HG02981 (cell line): ENCODE data around the gene CELF4.
A peak's percentile ranks its signal among the peaks of the same experiment; 100 is the strongest.

Source experiments
- ATAC-seq: cut with Tn5 transposase; IDR thresholded peaks from one replicate; pipeline ENCODE4 v1.9.1; 2021; ENCODE audit warnings: mild to moderate bottlenecking, moderate library complexity; ENCODE audit not compliant: unreplicated experiment

The CELF4 gene

GRCh38 chr18:37548679-37549289 lies 16.8 kb downstream of the CELF4 start:
- ATAC-seq, result no peak

- ATAC-seq, result no peak
These were observed 18.3 kb downstream of the CELF4 start for GRCh38 chr18:37547196-37547827.

GRCh38 chr18:37546651-37547050 lies 18.9 kb downstream of the CELF4 start:
- no peak for ATAC-seq

GRCh38 chr18:37546272-37546537 lies 19.4 kb downstream of the CELF4 start:
- no peak for ATAC-seq

- no peak for ATAC-seq
These were observed 19.9 kb downstream of the CELF4 start for GRCh38 chr18:37545461-37546271.

GRCh38 chr18:37544713-37545112 lies 20.9 kb downstream of the CELF4 start:
- ATAC-seq, result no peak

- no peak for ATAC-seq
These were observed 21.4 kb downstream of the CELF4 start for GRCh38 chr18:37544217-37544616.

DNA sequence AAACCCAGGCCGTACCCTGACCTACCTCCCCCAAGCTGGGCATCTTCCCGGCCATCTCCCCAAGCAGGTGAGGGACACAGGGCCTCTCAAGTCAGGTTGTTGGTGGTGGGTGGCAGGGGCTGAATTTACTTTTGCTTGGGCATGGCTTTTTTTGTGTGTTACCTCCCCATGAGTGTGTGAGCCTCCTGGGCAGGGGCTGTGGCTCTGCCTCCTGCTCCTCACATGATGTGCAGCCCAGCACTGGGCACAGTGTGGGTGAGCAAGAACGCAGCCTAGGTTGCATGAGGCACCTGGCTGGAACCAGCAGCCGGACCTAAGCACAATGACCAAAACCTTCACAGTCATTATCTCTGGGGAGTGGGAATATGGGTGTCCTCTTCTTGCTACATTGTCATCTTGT lies 22.3 kb downstream of the CELF4 start:
- no peak for ATAC-seq

- no peak for ATAC-seq
These were observed 24.1 kb downstream of the CELF4 start for GRCh38 chr18:37541517-37541916.

DNA sequence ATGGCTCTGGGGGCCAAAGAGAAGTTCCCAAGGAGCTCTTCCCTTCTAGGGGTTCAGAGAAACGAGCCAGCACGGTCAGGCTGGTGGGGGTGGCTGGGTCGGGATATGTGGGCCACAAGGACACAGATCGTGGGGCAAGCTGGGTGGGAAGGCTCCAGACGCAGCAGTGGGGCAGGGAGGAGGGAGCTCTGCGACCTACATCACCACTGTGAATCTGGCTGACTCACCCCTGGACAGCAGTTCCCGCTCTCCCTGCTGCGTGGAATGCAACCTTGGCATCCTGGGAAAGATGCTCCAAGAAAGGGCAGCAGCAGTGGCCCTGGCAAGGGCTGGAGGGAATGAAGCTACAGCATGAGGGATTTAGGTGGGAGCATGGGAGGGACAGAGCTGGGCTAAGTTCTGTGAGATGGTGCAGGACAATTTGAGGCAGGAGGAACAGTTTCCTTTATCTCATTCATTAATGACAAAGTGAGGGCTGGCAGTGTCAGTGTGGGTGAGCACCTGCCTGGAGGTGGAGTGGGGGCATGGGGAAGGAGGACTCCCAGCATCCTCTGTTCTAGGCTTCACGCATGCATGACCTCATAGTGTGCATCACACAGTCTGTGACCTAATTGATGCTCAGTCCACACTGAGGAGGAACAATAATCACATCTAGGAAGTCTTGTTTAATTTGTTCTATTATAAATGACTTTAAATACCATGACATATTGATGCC lies 25.0 kb downstream of the CELF4 start:
- ATAC-seq, result no peak

DNA sequence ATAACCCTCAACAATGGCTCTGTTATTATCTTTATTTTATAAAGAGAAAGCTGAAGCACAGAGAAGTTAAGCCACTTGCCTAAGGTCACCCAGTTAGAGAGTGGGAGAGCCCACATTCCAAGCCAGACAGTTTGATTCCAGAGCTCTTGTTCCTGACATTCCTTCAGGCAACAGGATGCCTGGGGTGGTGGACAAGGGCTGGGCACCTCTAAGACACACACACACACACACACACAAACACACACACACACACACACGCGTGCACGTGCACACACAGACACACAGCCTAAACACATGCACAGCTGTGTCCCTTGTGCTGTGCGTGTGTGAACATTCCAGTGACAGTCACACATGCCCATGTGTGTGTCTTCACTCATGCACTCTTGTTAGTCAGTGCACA lies 26.4 kb downstream of the CELF4 start:
- ATAC-seq, result no peak

DNA sequence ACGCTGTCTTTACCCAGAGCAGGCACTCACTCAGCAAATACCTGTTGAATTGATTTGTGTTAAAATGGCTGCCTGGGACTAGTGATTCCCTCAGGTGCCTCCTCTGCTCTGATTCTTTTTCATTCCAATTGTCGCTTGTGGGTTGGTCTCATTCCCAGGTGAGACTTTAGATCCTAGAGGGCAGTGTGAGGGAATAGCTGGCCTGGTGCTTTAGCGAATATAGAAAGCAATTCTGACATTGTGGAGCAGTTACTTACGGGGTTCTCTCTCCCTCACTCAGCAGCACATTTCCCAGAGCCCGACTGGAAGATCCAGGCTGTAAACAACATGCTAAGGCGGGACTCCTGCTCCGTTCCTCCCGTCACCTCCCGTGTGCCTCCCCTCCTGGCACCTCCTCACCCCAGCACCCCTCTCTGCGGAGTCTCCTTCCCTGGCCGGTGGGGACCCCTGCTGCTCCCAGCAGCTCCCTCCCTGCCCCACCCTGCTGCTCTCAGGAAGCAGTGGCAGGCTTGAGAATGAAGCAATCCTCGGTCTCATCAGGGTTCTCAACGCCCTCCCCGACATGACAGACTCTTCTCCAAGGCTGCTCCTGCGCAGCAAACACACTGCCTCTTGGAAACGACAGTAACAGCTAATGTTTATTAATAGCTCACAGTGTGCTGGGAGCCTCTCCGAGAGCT lies 26.9 kb downstream of the CELF4 start:
- ATAC-seq, result no peak

DNA sequence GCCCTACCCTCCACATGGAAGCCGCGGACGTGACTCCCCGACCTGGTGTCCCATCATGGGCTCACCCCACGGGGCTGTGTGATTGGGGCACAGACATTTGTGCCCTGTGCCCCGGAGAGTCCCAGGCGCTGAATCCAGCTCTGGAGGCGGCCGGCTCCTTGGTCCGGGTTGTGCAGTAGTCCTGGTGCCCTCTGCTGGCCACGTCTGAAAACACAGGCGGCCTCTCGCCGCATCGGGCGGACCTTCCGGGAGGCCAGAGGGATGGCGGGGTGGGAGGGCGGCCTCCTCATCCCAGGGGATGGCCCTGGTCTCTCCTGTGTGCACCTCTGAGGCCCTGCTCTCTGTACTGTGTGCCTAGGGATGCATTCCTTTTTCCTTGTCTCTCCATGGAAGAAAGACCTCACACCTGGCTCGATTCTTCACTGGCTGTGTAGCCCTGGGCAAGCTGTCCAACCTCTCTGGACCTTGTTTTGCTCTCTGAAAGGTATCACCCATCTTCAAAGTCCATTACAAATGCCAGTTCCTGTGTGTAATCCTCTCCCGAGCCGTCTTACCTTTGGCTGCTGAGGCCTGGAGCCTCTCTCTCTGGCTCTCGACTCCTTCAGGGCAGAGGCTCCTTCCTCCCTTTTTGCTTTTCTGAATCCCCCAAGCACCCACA lies 27.6 kb downstream of the CELF4 start:
- peak; percentile 86 for ATAC-seq

DNA sequence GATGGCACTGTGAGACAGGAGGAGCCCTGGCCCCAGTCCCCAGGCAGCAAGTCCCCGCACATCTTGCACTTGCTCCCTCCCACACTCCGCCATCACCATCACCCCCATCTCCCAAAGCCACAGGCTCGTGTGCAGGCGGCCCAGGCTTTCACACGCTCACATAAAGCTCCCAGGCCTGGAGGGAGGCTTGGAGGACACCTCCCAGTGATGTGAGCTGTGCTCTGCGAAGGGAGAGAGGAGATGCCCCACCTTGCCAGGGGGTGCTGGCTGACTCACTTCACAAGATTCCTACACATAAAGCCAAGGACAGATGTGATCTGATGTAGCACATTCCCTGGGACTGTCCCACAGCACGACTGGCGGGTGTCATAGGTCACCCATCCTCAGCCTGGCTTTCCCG lies 28.9 kb downstream of the CELF4 start:
- no peak for ATAC-seq

GRCh38 chr18:37535968-37536367 lies 29.6 kb downstream of the CELF4 start:
- no peak for ATAC-seq

DNA sequence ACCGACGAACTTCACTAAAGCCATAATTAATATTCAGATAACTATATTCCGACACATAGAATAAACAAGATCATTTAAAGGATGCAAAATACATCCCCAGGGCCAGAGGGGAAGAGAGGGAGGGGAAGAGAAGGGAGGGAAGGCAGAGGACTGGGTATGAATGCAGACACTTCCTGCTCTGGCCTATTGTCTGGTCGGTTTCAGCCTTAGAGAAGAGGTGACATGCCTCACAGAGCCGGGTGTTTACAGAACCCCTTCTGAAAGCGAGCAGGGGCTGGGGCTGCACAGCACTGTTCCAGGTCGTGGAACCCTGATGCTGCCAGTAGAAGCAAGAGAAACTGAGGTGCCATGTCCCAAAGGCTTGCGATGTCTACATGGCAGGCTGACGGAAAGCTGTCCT lies 31.0 kb downstream of the CELF4 start:
- no peak for ATAC-seq

GRCh38 chr18:37533647-37534584 lies 31.7 kb downstream of the CELF4 start:
- no peak for ATAC-seq

- no peak for ATAC-seq
These were observed 32.7 kb downstream of the CELF4 start for GRCh38 chr18:37532917-37533316.

GRCh38 chr18:37529863-37530262 lies 35.7 kb downstream of the CELF4 start:
- peak; percentile 51 for ATAC-seq

GRCh38 chr18:37529296-37529695 lies 36.3 kb downstream of the CELF4 start:
- no peak for ATAC-seq
